ENCODE results near the gene ART3. TPM values are rescaled to one million over a fixed set of nuclear protein-coding genes. Genes with fewer than 3 reads are reported as not detected.
"Not testable (repeated sequence)": the region's sequence is repeated elsewhere in the genome, so short reads cannot be mapped to it uniquely, and the experiment has no call there.

The ART3 gene, protein sequence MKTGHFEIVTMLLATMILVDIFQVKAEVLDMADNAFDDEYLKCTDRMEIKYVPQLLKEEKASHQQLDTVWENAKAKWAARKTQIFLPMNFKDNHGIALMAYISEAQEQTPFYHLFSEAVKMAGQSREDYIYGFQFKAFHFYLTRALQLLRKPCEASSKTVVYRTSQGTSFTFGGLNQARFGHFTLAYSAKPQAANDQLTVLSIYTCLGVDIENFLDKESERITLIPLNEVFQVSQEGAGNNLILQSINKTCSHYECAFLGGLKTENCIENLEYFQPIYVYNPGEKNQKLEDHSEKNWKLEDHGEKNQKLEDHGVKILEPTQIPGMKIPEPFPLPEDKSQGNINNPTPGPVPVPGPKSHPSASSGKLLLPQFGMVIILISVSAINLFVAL
- total RNA-seq (ENCODE audit: insufficient read depth, low replicate concordance), result 0.48 TPM

DNA sequence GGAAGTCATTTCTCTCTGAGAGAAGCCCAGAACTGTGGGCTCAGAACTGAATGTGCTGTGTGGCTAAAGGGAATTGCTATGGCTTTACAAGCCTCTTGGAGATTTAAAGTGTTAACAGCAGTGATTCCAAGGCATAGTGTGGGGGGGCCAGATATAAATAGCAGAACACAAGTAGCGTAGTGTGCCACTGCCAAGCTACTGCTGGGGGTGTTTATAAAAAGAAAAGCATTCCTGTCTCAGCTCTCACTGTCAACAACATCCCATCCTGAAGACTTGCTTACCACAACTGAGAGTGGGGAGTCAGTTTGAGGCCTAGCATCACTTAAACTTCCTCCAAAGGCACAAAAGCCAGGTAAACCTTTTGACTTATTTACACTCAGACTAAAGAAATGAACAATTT, at the start of gene ART3:
TSS of gene ART3 (plus strand) at position 242 of the 400 bp plus-strand sequence. CDS start 1,181 bp downstream, outside the sequence.
- DNase-seq (ENCODE audit: low spot score), result no peak

DNA sequence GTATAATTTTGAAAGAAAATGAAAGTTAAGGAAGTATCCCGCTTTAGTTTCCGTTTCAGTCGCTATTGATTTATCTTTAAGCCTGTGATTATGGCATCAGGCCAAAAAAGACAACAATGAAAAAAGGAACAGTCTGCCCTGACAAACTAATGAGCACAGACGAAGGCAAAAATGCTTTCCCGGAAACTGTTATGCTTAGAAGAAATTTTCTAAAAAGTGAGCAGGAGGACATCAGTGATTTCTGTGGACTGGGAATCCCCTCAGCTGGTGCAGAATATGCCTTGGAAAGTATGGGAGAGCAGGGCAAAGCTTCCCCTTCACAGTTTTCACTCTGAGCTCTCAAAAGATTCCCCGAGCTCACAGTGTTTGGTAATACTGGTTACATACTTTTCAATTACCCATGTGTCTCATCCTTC, 46.2 kb upstream of the ART3 start:
- peak; percentile 3 for DNase-seq (ENCODE audit: low spot score)

DNA sequence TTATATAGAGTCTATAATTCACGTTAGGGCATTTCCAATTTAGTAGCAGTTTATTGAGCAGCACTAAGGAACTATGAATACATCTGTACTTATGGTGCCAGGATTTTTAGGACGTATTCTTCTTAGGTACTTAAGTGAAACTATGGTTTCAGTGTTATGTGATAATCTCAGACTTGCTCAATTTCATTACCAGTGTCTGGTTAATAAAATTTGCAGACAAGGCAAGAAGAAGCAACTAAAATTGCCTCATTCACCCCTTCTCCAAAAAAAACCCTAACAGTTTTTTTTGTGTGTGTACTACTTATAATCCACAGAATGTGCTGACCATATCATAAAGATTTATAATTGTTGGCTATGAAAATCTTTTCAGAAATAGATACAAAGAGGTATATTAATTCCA, 45.2 kb upstream of the ART3 start:
- DNase-seq (ENCODE audit: low spot score), result no peak

DNA sequence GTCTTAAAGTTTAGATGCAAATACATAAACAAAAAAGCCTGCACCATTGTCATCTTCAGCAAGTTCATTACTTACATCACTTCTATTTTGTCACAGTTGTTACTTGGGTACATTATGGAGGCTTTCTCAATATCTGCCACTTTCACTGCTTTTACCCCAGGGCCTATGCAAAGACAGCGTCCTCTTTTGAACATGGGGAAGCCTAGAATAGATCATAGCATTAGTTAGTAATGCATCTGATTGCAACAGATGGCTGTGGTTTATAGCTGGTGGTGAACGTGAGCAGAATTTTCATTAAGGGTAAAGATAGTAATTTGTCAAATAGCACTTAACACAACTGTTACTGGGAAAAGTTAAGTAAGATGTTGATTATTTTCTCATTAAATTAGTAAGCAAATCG, 39.4 kb upstream of the ART3 start:
- no peak for DNase-seq (ENCODE audit: low spot score)

DNA sequence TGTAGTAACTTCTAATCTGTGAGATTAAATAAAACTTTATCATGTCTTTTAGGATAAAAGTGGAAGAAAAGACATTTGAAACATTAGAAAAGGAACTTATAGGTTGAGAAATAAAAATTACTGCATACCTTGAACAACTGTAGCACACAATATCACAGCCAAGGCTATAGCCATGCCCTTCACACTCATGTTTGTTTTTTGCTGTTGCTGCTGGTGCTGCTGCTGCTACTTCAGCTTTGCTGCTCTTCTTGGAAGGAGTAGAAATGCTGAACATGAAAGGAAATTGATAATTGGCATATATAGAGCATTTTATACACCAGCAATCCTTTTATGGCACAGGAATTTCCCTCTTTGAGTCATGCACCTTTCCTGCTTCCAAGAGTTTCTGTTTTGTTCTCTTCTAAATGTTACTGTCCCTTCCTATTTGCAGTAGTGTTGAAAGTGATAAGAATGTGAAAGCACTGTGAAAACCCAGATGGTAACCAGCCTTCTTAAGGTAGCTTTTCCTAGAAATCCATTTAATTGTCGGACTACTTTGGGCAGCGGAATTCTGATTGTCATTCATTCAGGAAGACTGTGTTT, 38.6 kb upstream of the ART3 start, which contains the start of gene CXCL11:
TSS of gene CXCL11 (minus strand) at position 272 of the 582 bp plus-strand sequence. CDS start at position 189, 83 bp downstream.
- peak; percentile 4 for DNase-seq (ENCODE audit: low spot score)

DNA sequence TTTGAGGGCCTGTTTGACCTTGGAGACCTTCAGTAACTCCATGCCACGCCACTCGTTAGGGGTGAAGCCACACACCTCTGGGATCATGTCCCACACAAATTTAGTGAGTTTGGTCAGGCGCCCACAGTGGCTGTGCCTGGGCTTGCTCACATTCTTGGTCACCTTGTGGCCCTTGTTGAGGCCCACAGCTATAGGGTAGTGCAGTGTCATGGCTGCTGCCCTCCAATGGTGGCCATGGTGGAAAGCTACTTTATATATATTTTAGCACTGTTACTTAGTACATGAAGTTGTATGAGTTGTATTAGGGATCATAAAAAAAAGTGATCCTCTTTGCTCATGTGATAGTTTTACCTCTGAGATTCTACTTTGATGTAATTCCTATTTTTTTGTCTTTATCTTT, 37.7 kb upstream of the ART3 start:
- no peak for DNase-seq (ENCODE audit: low spot score)

DNA sequence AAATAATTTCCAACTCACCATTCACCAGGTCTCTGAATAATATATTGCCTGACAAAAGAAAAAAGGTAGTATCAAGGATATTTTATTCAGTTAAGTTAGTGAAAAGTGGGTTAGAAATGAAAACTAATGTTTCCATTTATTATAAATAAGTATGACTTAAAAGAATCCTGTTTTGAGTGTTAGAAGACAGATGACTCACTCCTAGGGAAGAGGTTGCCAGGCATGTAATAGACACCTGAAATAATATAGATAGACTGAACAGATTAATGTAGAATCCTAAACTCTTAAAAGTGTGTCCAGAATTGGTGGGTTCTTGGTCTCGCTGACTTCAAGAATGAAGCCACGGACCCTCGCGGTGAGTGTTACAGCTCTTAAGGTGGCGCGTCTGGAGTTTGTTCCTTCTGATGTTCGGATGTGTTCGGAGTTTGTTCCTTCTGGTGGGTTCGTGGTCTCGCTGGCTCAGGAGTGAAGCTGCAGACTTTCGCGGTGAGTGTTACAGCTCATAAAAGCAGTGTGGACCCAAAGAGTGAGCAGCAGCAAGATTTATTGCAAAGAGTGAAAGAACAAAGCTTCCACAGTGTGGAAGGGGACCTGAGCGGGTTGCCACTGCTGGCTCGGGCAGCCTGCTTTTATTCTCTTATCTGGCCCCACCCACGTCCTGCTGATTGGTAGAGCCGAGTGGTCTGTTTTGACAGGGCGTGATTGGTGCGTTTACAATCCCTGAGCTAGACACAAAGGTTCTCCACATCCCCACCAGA, 32.1 kb upstream of the ART3 start:
- not testable (repeated sequence) for DNase-seq (ENCODE audit: low spot score)

DNA sequence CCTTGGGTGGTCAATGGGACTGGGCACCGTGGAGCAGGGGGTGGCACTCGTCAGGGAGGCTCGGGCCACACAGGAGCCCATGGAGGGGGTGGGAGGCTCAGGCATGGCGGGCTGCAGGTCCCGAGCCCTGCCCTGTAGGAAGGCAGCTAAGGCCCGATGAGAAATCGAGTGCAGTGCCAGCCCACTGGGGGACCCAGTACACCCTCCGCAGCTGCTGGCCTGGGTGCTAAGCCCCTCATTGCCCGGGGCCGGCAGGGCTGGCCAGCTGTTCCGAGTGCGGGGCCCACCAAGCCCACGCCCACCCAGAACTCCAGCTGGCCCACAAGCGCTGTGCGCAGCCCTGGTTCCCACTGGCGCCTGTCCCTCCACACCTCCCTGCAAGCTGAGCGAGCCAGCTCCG, 31.2 kb upstream of the ART3 start:
- DNase-seq (ENCODE audit: low spot score), result not testable (repeated sequence)

DNA sequence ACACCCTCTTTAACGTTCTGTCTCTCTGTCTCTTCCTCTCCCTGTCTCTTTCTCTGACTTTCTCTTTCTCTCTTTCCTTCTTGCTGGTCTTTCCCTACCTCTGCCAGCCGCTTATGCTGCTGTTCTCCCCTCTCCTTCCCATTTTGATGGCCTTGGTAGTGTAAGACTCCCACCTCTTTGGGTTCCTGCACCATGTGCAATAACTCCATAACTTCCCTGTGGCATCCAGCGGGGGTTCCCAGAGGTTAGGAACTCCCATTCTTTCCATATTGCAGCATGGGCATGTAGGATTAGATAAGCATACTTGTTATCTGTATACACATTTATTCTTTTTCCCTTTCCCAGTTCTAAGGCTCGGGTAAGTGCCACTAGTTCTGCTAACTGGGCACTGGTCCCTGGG, 29.8 kb upstream of the ART3 start:
- DNase-seq (ENCODE audit: low spot score), result not testable (repeated sequence)

DNA sequence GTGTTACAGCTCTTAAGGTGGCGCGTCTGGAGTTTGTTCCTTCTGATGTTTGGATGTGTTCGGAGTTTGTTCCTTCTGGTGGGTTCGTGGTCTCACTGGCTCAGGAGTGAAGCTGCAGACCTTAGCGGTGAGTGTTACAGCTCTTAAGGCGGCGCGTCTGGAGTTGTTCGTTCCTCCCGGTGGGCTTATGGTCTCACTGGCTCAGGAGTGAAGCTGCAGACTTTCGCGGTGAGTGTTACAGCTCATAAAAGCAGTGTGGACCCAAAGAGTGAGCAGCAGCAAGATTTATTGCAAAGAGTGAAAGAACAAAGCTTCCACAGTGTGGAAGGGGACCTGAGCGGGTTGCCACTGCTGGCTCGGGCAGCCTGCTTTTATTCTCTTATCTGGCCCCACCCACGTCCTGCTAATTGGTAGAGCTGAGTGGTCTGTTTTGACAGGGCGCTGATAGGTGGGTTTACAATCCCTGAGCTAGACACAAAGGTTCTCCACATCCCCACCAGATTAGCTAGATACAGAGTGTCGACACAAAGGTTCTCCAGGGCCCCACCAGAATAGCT, 24.6 kb upstream of the ART3 start:
- not testable (repeated sequence) for DNase-seq (ENCODE audit: low spot score)

DNA sequence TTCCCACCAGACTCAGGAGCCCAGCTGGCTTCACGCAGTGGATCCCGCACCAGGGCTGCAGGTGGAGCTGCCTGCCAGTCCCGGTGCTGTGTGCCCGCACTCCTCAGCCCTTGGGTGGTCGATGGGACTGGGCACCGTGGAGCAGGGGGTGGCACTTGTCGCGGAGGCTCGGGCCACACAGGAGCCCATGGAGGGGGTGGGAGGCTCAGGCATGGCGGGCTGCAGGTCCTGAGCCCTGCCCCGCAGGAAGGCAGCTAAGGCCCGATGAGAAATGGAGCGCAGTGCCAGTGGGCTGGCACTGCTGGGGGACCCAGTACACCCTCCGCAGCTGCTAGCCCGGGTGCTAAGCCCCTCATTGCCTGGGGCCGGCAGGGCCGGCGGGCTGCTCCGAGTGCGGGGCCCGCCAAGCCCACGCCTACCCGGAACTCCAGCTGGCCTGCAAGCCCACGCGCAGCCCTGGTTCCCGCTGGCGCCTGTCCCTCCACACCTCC, 23.9 kb upstream of the ART3 start:
- not testable (repeated sequence) for DNase-seq (ENCODE audit: low spot score)

DNA sequence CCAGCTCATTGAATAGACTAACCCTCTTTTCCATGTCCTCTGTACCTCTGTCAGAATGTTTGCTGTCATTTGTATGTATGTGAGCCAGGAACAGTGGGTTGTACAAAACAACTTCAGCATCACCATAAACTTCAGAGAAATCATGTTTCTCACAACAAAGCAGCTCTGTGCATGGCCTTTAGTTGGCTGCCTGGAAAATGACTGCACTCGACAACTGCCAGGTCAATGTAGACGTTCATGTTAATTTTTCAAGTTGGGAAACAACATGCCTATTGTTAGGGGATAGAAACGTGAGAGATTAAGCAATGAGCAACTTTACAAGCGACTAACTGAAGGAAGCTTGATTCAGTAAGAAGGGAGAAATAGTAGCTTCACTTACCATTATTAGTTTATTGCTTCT, 20.8 kb upstream of the ART3 start:
- no peak for DNase-seq (ENCODE audit: low spot score)

DNA sequence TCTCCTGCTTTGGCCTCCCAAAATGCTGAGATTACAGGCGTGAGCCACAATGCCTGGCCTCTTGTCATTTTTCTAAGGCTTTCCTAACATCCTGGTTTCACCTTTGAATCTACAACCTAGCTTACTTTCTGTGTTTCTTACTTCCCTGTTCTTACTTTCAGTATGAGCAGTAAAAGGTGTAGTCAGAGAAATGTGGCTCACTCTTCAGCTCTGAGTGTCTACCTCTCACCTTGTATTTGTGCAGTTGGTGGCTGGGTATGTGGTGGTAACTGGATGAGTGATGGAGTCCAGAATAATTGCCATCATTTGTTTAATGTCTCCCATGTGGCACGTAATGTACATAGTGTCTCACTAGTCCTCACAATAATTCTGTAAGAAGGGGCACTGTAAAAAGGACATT, 19.5 kb upstream of the ART3 start:
- no peak for DNase-seq (ENCODE audit: low spot score)

DNA sequence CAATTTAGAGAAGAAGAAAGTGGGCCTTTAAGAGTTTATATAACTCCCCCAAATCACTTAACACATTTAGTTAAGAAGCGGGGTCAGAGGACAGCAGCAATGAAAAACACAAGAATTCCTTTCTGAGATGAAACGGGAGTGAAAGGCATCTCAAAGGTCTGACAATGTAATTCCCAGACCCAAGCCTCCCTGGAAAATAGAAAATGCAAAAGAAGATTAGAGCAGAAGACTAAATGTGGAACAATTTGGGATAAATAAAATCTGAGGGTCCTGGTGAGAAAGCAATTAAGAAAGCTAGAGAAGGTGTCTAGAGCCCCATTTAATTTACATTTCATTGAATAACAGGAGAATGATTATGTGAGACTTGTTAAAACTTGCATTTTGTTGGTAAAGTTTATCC, 19.1 kb upstream of the ART3 start:
- no peak for DNase-seq (ENCODE audit: low spot score)

DNA sequence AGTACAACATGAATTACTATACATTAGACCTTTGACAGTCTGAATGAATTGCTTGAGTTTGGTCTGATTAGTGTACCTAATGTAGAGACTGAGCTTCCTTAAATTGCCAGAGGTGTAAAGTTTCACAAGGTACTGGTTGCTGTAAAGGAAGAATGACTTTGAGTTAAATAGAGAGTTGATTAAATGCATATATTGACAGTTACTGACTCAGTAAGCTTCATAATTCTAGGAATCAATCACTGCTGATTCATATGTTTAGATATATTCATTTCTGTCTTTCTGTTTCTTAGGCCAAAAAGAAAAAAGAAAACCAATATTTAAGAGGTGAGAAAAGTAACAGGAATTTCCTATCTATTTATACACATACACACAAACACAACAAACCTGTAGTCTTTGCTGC, 16.2 kb upstream of the ART3 start:
- no peak for DNase-seq (ENCODE audit: low spot score)

DNA sequence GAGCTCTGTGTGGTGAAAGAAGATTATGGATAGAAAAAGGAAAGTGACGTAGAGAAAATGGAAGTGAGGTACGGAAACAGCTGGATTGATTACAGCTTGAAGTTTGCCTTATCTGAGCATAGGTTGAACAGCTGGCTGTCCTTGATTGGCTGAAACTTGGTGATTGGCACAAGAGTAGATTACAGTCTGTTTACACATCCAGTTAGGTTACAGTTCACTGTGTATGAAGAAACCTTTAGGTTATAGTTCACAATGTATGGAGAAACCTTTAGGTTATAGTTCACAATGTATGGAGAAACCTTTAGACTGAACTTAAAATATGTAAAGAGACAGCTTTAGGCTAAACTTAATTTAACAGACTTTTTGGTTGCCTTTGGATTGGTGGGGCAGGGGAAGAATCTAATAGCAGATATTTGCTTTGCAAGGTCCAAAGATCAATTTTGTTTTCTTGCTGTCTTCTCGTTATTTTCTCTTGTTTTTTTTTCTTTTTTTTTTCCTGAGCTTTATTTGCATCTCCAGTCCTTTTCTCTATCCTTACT, 15.6 kb upstream of the ART3 start:
- no peak for DNase-seq (ENCODE audit: low spot score)

DNA sequence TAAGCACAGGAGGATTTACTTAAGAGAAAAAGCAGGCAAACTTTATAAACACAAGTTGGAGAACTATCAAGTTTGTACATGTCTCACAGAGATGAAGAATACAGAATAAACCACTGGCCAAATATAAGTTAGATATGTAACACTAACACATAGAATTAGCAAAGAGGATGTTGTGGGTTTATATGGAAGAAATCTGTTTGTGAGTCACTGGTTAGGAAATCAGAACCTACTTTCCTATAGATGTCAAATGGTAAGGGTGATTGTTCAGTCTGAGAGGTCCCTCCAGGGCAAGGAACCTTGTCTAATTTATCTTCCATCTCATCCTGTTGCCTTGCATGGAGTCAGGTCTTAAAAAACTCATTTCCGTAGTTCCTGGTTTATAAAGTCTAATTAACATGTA, 14.8 kb upstream of the ART3 start:
- no peak for DNase-seq (ENCODE audit: low spot score)

DNA sequence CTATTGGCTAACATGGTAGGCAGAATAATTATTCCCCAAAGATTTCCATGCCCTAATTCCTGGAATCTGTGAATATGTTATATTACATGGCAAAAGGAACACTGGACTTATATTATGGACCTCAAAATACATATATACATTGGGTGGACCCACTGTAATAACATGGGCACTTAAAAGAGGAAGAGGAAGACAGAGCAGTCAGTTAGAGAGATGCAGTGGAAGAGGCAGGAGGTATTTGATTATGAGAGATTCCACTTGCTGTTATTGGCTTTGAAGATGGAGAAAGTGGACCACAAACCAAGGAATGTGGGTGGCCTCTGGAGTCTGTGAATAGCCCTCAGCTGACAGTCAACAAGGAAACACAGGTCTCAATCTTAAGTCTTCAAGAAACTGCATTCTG, 14.0 kb upstream of the ART3 start:
- no peak for DNase-seq (ENCODE audit: low spot score)

DNA sequence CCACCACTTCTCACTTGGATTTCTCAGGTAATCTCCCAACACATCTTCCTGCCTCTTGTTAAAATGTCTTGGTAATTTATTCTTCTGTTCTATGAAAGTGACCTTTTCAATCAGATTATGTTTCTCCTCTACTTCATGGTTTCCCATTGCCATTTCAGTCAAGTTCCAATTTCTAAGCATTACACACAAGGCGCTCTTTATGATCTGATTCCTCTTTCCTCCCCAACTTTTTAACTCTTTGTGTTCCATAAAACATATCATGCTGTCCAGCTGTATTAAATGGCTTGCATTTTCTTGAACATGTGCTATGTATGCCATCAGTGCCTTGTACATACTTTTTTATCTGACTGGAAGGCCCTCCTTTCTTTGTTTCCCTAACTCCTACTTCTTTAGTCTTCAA, 13.1 kb upstream of the ART3 start:
- DNase-seq (ENCODE audit: low spot score), result no peak

DNA sequence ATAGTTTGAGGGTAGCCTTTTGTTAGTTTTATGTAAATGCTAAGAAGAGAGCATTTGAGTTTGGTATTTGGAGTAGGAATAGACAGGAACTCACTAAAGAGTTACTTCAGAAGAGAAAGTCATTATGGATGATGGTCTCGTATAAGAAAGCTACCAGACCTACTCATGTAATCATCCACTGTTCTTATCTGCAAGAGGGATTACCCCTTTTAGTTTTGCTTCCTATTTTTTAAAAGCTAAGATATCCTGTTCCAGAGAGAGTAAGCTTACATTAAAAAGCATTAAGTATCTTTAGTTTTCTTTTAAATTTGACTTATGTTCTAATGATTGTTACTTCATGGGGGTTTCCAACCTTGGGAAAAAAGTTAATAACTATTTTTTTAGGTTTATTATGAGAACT, 12.5 kb upstream of the ART3 start:
- peak; percentile 39 for DNase-seq (ENCODE audit: low spot score)

DNA sequence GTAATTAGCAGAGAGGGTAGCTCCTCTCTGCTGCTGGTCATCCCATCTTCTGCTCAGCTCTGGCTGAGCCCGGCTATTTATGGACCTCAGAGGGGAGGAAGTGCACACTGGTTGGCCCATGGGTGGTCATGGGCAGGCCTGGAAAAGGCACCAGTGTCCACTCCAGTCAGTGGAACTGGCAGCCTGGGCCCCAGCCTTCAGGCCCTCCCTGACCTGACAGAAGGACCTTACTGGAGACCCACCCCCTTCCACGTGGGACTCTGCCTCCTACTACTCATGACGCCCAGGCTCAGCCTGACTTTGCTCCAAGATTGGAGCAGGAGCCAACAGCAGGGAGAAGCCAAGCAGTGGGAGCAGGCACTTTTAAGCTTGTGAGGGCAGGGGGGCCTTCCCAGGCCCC, 8.0 kb upstream of the ART3 start:
- DNase-seq (ENCODE audit: low spot score), result no peak

Data from umbilical cord (tissue), 2 donors.